ENCODE measurements around the gene TRIM37.

DNA sequence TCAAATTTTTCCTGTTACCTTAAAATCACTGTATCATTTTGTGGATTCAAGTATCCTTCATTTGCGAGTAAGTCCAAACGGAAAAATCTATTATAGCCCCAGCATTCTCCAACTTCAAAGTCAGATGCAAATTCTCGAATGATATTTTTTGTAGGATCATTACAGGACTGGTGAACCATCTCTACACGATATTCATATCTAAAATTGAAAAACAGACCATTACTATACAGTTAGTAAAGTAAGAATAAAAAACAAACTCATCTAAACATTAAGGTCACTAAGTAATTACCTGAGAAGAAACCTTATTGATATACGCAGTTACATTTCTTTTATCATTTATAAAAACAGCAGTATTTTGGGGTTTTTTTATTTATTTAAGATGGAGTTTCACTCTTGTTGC lies 49.8 kb downstream of the TRIM37 start:
- TF ChIP-seq, protein P1, sequence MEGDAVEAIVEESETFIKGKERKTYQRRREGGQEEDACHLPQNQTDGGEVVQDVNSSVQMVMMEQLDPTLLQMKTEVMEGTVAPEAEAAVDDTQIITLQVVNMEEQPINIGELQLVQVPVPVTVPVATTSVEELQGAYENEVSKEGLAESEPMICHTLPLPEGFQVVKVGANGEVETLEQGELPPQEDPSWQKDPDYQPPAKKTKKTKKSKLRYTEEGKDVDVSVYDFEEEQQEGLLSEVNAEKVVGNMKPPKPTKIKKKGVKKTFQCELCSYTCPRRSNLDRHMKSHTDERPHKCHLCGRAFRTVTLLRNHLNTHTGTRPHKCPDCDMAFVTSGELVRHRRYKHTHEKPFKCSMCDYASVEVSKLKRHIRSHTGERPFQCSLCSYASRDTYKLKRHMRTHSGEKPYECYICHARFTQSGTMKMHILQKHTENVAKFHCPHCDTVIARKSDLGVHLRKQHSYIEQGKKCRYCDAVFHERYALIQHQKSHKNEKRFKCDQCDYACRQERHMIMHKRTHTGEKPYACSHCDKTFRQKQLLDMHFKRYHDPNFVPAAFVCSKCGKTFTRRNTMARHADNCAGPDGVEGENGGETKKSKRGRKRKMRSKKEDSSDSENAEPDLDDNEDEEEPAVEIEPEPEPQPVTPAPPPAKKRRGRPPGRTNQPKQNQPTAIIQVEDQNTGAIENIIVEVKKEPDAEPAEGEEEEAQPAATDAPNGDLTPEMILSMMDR (IDR thresholded peaks at IDR 0.05): no peak
- TF ChIP-seq SP1 (CRISPR knock-in tag; conservative IDR thresholded peaks at IDR 0.05) (no peak), RELA (CRISPR knock-in tag; IDR thresholded peaks at IDR 0.05; ENCODE audit: borderline replicate concordance) (no peak), JUN (CRISPR knock-in tag; IDR thresholded peaks at IDR 0.05) (no peak), NFYB (CRISPR knock-in tag; conservative IDR thresholded peaks at IDR 0.05; ENCODE audit: low read depth) (no peak)
- TF ChIP-seq, protein P2, sequence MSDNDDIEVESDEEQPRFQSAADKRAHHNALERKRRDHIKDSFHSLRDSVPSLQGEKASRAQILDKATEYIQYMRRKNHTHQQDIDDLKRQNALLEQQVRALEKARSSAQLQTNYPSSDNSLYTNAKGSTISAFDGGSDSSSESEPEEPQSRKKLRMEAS (CRISPR knock-in tag; IDR thresholded peaks at IDR 0.05): no peak

All from WTC11 (cell line).